Measurements from ENCODE around the gene TCOF1.

The TCOF1 gene

GRCh38 chr5:150397146-150397781, 39.8 kb downstream of the TCOF1 start:
- DNase-seq (ENCODE audit: low read depth, low spot score) = no peak
- TF ChIP-seq CTCF (IDR thresholded peaks at IDR 0.05; ENCODE audit: insufficient read depth, low read length, missing control alignments) = no peak
- ChIA-PET POLR2A (interaction anchor here (0.6 kb wide), 1 partner anchor 31 kb away, joined by 3 read pairs; no protein-coding TSS in a partner anchor), CTCF (interaction anchor here (0.8 to 2.1 kb wide), 10 partner anchors 8 to 563 kb away, joined by 3 to 8 read pairs (median 4); no protein-coding TSS in a partner anchor)
- no peak overlapping the region for H3K4me3 ChIP-seq (ENCODE audit: low read depth, low read length)

- TF ChIP-seq CTCF (IDR thresholded peaks at IDR 0.05; ENCODE audit: insufficient read depth, low read length, missing control alignments) = no peak
- DNase-seq (ENCODE audit: low read depth, low spot score) = no peak
- H3K4me3 ChIP-seq (ENCODE audit: low read depth, low read length) = no peak overlapping the region
- POLR2A ChIA-PET = no interaction called here
- CTCF ChIA-PET = interaction anchor here (0.9 to 2.1 kb wide), 11 partner anchors 8 to 48 kb away, joined by 3 to 8 read pairs (median 3); no protein-coding TSS in a partner anchor
Observed at GRCh38 chr5:150397782-150398721, 40.6 kb downstream of the TCOF1 start.

- POLR2A ChIA-PET = no interaction called here
Observed at GRCh38 chr5:150398722-150399523, 41.4 kb downstream of the TCOF1 start.

GRCh38 chr5:150399524-150400211, 42.2 kb downstream of the TCOF1 start:
- CTCF ChIA-PET = interaction anchor here (0.8 to 1.6 kb wide), 3 partner anchors 10 to 128 kb away, joined by 3 to 5 read pairs (median 4); no protein-coding TSS in a partner anchor
- no peak for DNase-seq (ENCODE audit: low read depth, low spot score)
- POLR2A ChIA-PET = interaction anchor here (0.6 kb wide), 1 partner anchor 50 kb away, joined by 4 read pairs; the partner anchor contains the start of gene RPS14

More at GRCh38 chr5:150398722-150399523, 41.4 kb downstream of the TCOF1 start:
- CTCF ChIA-PET = interaction anchor here (0.6 to 2.0 kb wide), 8 partner anchors 9 to 127 kb away, joined by 3 to 5 read pairs (median 3); no protein-coding TSS in a partner anchor
- DNase-seq (ENCODE audit: low read depth, low spot score) = no peak
- peak; percentile 7 for TF ChIP-seq CTCF (IDR thresholded peaks at IDR 0.05; ENCODE audit: insufficient read depth, low read length, missing control alignments)
- H3K4me3 ChIP-seq (ENCODE audit: low read depth, low read length) = no peak overlapping the region

More at GRCh38 chr5:150399524-150400211, 42.2 kb downstream of the TCOF1 start:
- no peak for TF ChIP-seq CTCF (IDR thresholded peaks at IDR 0.05; ENCODE audit: insufficient read depth, low read length, missing control alignments)
- no peak overlapping the region for H3K4me3 ChIP-seq (ENCODE audit: low read depth, low read length)
